ENCODE results near the gene ERICH4. TPM values are rescaled to one million over a fixed set of nuclear protein-coding genes. Genes with fewer than 3 reads are reported as not detected.

The ERICH4 gene
- total and polyA plus RNA-seq, 9 of the 15 experiments (the other 6 are each of a cell fraction or from before 2014, with no cell fraction given) = not detected

DNA sequence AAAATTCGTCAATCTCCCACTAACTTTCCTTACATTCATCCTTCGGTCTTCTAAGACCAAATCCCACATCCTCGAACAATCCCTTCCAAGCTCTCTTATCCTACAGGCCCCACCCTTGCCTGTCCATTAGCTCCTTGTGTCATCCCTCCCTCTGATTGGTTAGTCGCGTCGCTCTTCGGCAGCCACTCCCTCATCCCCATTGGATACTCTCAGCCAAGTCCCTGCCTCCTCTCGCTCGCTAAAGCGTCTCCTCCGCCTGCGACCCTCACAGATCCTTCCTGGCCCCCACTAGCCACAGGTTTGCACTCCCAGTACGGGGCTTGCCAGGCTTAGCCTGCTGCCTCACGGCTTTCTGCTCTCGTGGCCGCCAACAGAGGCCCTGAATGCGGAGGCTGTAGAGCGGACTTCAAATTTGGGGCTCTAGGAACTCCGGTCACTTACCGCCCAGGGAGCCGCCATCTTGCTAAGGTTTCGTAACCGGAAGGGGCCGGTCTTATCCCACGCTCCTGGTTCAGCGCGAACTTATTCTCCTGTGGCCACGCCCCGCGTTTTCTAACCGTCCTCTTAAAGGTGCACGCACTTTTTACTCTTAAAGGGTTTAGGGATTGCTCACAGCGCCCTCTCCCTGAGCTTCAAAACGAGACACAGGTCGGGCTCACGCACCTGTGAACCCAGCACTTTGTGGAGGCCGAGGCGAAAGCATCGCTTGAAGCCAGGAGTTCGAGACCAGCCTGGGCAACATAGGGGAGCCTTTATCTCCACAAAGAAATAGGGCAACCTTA is 3.3 kb upstream of the ERICH4 start, which contains the start of gene DMAC2 (continued):
- TF ChIP-seq TAL1 (IDR thresholded peaks at IDR 0.05) = no peak
- peak in 1 of 2 experiments; percentile 69; a peak in 1 of 4 replicates for TF ChIP-seq SIN3A (IDR thresholded peaks at IDR 0.05; ENCODE audit: borderline replicate concordance in 2 of 2, control insufficient read depth in 1 of 2, low read depth in 2 of 2, low read length in 2 of 2)
- TF ChIP-seq STAG1 (CRISPR knock-in tag; IDR thresholded peaks at IDR 0.05; ENCODE audit: borderline replicate concordance) = no peak
- TF ChIP-seq, protein P1, sequence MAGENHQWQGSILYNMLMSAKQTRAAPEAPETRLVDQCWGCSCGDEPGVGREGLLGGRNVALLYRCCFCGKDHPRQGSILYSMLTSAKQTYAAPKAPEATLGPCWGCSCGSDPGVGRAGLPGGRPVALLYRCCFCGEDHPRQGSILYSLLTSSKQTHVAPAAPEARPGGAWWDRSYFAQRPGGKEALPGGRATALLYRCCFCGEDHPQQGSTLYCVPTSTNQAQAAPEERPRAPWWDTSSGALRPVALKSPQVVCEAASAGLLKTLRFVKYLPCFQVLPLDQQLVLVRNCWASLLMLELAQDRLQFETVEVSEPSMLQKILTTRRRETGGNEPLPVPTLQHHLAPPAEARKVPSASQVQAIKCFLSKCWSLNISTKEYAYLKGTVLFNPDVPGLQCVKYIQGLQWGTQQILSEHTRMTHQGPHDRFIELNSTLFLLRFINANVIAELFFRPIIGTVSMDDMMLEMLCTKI (IDR thresholded peaks at IDR 0.05; ENCODE audit: partially characterized antibody) = no peak
- peak; percentile 72; the same call in 1 of the 2 replicates for TF ChIP-seq GTF2F1 (IDR thresholded peaks at IDR 0.05; ENCODE audit: low read depth, low read length)
- TF ChIP-seq CHD2 (IDR thresholded peaks at IDR 0.05; ENCODE audit: low read depth, low read length) = peak; percentile 45; the same call in 1 of the 2 replicates
- no peak for TF ChIP-seq SMARCE1 (IDR thresholded peaks at IDR 0.05)
- TF ChIP-seq, protein P2, sequence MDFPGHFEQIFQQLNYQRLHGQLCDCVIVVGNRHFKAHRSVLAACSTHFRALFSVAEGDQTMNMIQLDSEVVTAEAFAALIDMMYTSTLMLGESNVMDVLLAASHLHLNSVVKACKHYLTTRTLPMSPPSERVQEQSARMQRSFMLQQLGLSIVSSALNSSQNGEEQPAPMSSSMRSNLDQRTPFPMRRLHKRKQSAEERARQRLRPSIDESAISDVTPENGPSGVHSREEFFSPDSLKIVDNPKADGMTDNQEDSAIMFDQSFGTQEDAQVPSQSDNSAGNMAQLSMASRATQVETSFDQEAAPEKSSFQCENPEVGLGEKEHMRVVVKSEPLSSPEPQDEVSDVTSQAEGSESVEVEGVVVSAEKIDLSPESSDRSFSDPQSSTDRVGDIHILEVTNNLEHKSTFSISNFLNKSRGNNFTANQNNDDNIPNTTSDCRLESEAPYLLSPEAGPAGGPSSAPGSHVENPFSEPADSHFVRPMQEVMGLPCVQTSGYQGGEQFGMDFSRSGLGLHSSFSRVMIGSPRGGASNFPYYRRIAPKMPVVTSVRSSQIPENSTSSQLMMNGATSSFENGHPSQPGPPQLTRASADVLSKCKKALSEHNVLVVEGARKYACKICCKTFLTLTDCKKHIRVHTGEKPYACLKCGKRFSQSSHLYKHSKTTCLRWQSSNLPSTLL (IDR thresholded peaks at IDR 0.05) = no peak
- TF ChIP-seq HNRNPH1 (optimal IDR thresholded peaks at IDR 0.05; ENCODE audit: low read depth, low read length) = no peak
- TF ChIP-seq ZNF197 (CRISPR knock-in tag; IDR thresholded peaks at IDR 0.05; ENCODE audit: low read depth) = no peak
- TF ChIP-seq, protein P3, sequence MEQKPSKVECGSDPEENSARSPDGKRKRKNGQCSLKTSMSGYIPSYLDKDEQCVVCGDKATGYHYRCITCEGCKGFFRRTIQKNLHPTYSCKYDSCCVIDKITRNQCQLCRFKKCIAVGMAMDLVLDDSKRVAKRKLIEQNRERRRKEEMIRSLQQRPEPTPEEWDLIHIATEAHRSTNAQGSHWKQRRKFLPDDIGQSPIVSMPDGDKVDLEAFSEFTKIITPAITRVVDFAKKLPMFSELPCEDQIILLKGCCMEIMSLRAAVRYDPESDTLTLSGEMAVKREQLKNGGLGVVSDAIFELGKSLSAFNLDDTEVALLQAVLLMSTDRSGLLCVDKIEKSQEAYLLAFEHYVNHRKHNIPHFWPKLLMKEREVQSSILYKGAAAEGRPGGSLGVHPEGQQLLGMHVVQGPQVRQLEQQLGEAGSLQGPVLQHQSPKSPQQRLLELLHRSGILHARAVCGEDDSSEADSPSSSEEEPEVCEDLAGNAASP (IDR thresholded peaks at IDR 0.05) = no peak
- no peak for TF ChIP-seq ZBTB17 (CRISPR knock-in tag; IDR thresholded peaks at IDR 0.05)
- TF ChIP-seq NCOA2 (IDR thresholded peaks at IDR 0.05; ENCODE audit: partially characterized antibody in 2 of 2) = no peak
- TF ChIP-seq, protein P4, sequence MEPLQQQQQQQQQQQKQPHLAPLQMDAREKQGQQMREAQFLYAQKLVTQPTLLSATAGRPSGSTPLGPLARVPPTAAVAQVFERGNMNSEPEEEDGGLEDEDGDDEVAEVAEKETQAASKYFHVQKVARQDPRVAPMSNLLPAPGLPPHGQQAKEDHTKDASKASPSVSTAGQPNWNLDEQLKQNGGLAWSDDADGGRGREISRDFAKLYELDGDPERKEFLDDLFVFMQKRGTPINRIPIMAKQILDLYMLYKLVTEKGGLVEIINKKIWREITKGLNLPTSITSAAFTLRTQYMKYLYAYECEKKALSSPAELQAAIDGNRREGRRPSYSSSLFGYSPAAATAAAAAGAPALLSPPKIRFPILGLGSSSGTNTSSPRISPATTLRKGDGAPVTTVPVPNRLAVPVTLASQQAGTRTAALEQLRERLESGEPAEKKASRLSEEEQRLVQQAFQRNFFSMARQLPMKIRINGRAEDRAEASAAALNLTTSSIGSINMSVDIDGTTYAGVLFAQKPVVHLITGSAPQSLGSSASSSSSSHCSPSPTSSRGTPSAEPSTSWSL (CRISPR knock-in tag; IDR thresholded peaks at IDR 0.05; ENCODE audit: borderline replicate concordance) = no peak
- no peak for TF ChIP-seq CC2D1A (IDR thresholded peaks at IDR 0.05)
- TF ChIP-seq, protein P5, sequence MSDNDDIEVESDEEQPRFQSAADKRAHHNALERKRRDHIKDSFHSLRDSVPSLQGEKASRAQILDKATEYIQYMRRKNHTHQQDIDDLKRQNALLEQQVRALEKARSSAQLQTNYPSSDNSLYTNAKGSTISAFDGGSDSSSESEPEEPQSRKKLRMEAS (CRISPR knock-in tag; IDR thresholded peaks at IDR 0.05) = peak; percentile 56; the same call in 1 of the 2 replicates
- no peak for TF ChIP-seq ZNF311 (CRISPR knock-in tag; IDR thresholded peaks at IDR 0.05)
- 0 out of 2 replicates have a peak, but pooled peaks have one; percentile 33 for TF ChIP-seq DPF2 (IDR thresholded peaks at IDR 0.05)
- peak; percentile 47; the same call in 1 of the 2 replicates for TF ChIP-seq FOXP1 (CRISPR knock-in tag; IDR thresholded peaks at IDR 0.05)
- no peak for TF ChIP-seq GATAD2B (IDR thresholded peaks at IDR 0.05; ENCODE audit: borderline replicate concordance)
- peak; percentile 98 for TF ChIP-seq CEBPB (tag; IDR thresholded peaks at IDR 0.05)
- TF ChIP-seq ZNF282 (CRISPR knock-in tag; IDR thresholded peaks at IDR 0.05) = no peak
- no peak for TF ChIP-seq DDX20 (tag; IDR thresholded peaks at IDR 0.05; ENCODE audit: low read depth)
